Activated T-cell treated with anti-CD3 and anti-CD28 coated beads for 48 hours (primary cell): ENCODE measurements around the gene TMEM44.
"Not testable (repeated sequence)": the region's sequence is repeated elsewhere in the genome, so short reads cannot be mapped to it uniquely, and the experiment has no call there.

Experiments used
- DNase-seq: peaks from one replicate; pipeline ENCODE4 v3.0.0-alpha.2; 2020; ENCODE audit warnings: low read depth

Gene TMEM44

DNA sequence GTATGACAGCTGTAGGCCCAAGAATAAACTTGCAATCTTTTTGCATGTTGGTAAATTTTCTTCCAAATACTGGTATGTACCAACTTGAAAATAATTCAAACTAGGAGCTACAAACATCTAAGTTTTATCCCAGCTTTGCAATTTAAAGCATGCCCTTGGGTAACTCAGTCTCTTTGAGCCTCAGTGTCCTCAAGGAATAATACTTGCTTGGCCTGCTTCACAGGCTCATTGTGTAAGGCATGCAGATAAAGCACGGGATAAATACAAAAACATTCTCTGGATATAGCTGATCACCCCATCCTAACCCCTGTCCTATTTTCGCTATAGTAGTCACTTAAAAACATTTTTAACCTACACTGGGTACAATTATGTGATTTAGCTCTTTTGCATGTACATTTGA is 9.6 kb upstream of the TMEM44 start:
- DNase-seq = no peak

DNA sequence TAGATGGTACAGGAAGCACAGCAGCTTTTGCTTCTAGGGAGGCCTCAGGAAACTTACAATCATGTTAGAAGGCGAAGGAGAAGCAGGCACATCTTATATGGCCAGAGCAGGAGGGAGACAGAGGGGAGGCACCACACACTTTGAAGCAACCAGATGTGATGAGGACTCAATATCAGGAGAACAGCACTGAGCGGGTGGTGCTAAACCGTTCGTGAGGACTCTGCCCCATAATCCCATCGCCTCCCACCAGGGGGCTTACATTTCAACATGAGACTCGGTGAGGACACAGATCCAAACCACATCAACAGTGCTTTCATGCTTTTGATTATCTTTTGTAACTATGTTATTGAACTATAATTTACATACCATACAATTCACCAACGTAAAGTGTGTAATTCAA is 7.6 kb upstream of the TMEM44 start:
- DNase-seq = peak; percentile 21

DNA sequence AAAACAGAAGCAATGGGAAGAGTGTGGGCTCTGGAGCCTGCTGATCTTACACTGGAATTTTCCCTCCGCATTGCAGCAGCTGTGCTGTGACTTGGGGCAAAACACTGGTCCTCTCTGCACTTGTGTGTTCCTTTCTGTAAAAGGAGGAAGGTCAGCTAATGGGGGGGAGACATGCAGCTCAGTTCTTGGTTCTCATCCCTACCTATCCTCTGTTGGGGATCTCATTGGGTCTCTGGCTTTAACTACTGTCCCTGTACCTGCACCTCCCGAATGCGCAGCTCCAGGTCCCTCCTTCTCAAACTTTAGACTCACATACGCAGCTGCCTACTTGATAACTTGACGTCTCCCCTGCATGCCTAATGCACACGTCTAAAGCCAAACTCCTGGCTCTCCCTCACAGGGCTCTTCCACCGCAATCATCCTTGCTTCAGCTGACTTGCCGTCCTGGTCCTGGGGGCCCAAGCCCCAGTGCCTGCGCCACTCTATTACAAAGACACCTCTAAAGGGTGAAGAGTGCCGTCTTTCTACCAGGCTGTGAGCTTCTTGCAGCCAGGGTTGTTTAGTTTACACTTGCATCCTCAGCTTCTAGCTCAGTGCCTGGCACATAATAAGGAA is 5.9 kb upstream of the TMEM44 start:
- no peak for DNase-seq

DNA sequence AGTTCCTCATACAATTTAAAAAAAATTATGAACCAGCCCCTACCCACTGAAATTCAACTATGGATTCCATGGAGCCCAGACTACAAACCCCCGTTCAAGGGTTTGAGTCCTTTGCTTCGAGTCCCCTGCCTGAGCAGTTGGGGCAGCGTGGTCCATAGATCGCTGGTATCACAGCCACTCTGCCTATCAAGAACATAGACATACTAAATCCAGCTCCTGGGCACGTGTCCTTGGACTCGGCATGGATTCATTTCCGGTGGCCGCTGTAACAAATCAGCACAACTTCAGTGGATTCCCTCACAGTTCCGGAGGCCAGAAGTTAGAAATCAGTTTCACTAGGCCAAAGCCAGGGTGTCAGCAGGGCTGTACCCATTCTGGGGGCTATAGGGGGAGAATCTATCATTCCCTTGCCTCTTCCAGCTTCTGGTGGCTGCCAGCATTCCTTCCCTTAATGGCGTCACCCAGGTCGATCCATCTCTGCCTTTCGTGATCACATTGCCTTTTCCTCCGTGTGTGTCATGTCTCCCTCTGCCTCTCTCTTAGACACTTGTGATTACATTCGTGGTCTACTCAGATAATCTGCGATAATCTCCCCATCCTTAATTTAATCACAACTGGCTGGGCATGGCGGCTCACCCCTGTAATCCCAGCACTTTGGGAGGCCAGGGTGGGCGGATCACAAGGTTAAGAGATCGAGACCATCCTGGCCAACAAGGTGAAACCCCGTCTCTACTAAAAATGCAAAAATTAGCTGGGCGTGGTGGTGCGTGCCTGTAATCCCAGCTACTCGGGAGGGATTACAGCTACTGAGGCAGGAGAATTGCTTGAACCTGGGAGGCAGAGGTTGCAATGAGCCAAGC is 4.6 kb upstream of the TMEM44 start:
- DNase-seq = no peak

DNA sequence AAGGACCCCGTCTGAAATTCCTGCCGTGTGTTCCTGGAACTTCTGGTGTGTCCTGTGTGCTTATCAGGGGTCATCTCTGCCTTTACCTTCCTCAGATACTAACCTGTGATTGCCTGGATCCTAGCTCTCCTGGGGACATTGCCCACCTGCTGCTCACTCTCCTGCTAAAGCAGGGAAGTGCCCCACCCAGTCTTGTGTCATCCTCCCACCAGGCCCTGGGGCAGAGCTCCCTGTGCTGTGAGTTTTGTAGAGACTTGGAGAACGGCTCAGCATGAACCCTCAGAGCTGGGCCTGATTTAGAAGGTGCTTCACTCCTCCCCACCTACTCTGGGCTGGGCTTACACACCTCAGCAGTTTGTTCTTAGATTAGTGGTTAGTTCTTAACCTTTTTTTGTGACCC is 3.8 kb upstream of the TMEM44 start:
- no peak for DNase-seq

DNA sequence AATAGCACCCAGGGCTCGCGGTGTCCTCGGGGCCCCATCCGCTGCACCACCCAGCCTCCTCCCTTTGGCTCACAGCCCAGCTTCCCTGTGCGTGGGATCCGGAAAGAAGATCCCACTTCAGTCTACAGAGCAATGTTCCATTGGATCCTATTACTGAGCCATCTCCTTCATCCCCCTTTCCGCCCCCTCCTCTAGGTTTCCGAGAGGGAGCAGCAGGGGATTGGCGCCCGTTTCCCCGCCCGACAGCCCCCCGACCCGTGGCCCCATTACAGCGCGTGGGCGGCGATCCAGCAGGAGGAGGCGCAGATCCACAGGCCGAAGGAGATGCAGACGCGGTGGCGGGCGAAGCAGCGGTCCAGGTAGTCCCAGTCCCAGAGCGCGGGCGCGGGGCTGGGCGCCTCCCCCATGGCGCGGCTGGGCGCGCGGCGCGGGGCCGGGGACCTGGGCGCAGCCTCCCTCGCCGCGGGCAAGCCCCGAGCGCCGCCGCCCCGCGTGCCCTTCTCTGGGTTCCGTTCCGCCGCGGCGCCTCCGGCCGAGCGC is 340 bp downstream of the TMEM44 start:
- no peak for DNase-seq

DNA sequence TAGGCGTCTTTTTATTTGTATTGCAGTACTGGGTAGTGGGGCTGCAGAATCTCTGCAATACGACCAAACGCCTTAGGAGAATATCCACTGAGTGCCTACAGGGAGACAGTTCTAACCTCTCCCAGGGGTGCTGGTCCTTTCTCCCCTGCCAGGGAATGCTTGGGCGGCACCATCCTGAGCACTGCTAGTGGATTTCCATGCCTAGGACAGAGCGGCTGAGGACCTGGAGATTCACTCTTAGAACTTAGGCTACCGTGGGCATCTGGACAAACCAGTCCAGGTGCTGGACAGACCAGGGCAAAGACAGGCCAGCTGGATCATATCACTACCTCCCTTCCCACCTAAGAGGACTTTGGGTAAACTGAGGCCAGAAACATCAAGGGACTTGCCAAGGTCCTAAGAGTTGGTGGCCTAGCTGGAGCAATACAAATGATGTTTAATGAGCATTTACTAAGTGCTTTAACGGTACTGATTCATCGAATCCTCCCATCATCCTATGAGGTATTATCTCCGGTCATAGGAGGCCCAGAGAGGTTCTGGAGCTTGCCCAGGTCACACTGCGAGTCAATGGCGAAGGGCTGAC is 902 bp downstream of the TMEM44 start:
- DNase-seq = no peak

DNA sequence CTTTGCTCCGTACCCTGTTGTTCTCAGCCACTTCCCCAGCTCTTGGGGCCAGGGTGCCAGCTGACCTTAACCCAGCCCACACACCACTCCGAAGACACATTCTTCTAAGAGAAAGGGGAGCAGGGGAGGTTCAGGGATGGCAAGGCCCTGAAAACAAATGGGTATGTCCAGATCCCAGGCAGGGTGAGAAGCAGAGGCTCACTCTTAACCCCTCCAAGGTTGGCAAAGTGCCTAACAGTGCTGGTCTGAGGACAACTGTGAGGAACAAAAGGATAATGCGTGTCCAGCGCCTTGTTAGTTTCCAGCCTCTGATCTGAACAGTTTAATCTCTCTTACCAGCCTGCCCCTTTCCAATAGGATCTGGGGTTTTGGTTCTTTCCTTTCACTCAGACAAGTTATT is 1.5 kb downstream of the TMEM44 start:
- no peak for DNase-seq

DNA sequence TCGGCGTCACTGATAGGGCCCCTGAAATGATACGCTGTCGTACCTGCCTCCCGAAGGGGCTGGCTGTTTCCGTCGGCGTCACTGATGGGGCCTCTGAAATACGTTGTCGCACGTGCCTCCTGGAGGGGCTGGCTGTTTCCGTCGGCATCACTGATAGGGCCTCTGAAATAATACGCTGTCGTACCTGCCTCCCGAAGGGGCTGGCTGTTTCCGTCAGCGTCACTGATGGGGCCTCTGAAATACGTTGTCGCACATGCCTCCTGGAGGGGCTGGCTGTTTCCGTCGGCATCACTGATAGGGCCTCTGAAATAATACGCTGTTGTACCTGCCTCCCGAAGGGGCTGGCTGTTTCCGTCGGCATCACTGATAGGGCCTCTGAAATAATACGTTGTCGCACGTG is 2.5 kb downstream of the TMEM44 start:
- not testable (repeated sequence) for DNase-seq

DNA sequence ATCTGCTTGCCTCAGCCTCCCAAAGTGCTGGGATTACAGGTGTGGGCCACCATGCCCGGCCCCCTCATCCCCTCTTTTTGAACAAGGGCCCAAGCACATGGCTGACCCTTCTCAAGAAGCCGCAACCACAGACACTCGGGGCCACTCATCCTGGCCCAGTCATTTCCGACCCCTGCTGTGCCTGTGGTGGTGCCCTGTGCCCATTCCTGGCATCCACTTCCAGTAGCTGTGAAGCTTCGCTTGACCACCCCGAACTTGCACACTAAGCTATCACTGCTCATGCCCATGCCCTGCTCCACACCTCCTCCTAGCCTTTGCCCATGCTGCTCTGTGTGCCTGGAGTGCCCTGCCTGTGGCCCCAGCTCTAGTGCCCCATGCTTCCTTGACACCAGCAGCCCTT is 8.3 kb downstream of the TMEM44 start:
- DNase-seq = no peak

DNA sequence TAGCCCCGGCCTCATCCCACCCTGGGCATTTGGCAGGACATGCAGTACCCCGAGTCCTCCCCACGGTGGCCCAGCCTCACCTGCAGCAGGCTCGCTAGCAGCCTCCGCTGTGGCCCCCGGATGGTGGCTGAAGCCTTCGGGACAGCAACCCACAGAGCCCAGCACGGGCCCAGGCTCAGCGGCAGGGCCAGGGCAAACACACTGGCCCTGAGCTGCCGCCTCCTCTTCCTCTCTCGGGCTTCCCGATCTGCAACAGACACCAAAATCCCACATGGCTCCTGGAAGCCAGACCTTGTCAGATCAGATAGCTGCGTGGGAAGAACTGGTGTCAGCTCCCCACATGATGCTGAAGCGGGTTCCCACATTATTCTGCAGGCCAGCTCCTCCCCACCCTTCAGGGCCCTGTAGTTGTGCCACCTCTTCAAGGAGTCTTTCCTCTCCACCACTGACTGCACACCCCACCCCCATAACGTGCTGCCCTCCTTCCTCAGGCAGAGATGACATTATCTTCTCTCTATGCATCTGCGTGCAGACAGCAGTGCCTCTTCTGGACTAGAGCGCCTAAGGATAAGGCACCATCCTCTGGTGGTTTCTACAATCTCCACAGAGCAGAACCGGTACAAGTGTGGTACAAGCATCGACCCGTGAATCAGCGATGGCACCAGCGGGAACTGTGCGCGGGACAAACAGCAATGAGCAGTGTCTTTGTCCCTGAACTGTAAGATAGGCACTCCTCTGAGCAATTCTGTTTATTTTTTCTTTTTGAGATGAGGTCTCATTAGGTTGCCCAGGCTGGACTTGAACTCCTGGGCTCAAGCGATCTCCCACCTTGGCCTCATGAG is 9.5 kb downstream of the TMEM44 start:
- DNase-seq = no peak

DNA sequence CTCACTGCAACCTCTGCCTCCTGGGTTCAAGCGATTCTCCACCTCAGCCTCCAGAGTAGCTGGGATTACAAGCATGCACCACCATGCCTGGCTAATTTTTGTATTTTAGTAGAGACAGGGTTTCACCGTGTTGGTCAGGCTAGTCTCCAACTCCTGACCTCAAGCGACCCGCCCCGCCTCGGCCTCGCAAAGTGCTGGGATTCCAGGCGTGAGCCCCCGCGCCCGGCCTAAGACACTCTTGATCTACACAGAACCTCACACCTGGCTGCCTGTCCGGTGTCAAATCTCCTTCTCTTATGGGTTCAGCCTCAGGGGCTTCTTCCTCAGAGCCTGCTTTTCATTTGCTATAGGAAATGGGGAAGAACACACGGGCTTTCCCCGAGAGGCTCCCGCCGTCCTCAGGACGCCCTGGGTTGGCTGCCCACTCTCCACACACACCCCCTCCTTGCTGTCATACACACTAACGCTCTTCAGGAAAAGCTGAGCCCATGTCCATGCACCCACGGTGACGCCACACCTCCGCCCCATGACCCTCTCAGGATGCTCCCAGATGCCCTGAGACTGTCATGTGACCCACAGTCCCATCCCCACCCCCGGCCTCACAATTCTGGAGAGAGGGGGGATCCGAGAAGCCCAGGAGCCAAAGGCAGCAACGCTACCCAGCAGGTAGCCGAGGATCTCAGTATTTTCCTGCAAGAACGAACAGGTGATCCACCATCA is 10.4 kb downstream of the TMEM44 start:
- no peak for DNase-seq

DNA sequence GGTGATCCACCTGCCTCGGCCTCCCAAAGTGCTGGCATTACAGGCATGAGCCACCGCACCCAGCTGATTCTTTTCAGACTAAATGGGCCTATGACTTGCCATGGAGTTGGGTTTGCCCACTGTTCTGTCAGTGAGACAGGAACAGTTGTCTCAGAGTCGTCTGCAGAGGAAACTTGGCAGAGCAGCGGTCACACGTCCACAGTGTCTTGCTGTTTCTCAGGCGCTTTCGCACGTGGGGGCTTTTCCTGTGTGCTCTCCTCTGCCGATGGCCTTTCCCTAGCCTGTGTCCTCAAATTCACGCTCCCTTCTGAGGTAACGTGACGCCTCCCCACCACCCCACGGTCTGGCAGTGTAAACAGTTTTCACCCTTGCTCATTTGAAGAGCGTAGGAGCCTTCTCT is 11.3 kb downstream of the TMEM44 start:
- DNase-seq = no peak

DNA sequence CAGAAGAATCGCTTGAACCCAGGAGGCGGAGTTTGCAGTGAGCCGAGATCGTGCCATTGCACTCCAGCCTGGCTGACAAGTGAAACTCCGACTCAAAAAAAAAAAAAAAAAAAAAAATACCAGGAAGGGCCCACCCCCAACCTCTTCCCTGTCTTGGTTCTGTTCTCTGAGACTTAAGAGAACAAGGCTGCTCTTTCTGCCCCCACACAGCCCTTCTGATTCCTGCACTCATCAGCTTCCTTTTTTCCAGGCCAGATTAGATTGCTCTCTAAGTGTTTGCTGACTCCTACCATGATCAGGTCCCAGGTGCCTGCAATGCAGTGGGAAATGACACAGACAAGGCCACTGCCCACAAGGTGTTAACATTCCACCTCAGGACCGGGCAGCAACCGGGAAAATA is 13.0 kb downstream of the TMEM44 start:
- DNase-seq = no peak

DNA sequence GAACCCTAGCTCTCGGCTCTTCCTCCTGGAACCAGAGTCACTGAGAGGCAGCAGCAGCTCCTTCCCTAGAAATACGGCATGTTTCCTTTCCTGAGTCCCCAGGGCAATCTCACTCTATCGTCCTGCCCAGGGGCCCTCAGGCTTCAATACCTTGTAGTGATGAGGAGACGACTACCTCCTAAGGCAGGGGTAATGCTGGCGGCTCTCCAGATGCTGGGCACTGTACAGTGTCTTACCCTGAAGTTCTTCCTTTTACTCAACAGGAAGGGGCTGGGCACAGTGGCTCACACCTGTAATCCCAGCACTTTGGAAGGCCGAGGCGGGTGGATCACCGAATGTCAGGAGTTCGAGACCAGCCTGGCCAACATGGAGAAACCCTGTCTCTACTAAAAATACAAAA is 13.5 kb downstream of the TMEM44 start:
- no peak for DNase-seq

DNA sequence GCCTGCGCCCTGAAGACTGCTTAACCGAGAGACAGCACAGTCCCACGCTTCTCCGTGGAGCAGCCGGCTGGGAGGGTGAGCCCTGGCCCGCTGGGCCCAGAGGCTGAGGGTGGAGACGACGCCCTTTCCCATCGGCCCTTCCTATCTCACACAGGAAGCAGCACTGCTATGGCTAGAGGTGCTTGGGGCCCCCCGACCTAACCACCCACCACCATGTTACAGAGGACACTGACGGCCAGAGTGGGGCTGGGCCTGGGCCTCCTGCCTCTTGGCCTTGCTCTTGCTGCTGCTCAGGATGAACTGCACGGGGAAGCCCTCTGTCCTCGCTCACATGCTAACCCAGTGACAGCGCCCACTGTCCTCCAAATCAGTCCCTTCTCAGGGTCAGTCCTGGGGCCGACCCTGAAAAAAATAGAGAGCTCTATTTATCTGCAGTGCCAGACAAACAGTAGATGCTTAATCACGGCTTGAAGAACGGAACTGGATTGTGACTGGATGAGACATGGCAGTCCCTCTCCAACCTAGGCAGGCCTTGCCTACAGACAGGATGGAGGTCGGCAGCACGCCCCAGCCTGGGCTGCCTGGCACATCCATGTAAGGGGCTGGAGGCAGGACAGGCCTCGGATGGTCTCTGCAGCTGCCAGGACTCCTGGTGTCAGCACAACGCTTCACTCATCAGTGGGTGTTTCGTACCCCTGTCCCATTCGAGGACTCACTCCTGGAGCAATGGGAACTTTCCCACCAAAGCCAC is 14.2 kb downstream of the TMEM44 start:
- DNase-seq = no peak

DNA sequence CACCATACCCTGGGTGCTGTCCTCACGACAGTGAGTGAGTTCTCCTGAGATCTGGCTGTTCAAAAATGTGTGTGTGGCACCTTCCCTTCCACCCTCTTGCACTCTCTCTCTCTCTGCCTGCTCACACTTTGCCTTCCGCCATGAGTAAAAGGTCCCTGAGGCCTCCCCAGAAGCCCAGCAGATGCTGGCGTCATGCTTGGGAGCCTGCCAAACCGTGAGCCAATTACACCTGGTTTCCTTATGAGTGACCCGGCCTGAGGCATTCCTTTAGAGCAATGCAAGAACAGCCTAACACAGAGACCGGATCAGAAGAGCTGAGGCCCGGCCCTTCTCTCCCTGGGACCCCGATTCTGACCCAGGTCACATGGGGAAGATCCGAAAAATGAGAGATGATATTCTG is 15.4 kb downstream of the TMEM44 start:
- DNase-seq = no peak

DNA sequence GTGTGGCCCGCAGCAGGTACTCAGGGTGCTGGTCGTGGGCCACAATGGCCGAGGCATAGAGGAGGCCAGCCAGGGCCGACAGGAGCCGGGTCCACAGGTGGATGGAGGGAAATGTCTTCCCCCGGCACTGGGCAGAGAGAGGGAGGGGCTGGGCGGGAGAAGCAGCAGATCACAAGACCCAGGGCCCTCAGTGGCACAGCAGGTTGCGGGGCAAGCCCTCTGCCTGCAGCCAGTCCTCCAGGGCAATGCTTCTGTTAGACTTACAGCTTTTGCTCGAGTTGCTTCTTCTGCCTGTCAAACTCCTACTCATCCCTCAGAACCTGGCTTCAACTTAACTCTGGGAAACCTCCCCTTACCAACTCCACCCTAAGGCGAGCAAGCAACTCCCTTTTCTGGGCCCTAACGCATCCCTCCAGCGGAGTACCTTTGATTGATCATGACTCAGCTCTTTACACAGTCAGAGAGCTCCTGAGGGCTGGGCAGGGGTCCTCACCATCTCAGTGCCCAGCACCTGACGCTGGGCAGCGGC is 16.0 kb downstream of the TMEM44 start:
- DNase-seq = no peak

DNA sequence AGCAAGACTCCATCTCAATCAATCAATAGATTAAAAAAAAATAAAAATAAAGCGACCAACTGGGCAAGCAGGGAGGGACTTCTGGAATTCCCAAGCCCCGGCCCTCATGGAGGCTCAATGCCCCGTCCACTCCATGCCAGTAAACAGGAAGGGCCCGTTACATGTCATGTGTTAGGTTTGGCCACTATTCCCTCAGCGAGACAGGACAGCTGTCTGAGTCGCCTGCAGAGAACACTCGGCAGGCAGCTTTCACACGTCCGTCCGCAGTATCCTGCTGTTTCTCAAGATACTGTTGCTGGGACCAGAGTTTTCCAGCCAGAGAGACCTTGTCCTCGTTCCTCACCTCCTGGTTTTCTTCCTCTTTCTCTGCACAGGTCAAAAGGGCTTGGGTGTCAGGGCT is 18.0 kb downstream of the TMEM44 start:
- DNase-seq = no peak

DNA sequence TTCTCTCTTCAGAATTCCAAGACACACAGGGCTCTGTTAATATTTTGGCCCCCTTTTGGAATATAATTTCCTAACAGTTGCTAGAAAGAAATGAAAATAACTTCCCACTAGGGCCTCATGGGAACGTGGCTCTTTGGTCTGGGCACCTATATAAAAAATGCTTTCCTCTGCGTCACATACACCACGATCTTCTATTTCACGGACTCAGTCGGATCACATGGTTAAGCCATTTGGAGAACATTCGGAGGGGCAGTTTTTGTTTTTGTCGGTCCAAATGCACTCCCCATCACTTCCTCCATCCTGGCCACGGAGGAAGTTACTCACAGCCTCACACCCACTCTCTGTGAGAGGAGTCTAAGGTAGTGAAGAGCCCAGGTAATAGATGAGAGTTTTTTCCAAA is 21.0 kb downstream of the TMEM44 start:
- DNase-seq = no peak

DNA sequence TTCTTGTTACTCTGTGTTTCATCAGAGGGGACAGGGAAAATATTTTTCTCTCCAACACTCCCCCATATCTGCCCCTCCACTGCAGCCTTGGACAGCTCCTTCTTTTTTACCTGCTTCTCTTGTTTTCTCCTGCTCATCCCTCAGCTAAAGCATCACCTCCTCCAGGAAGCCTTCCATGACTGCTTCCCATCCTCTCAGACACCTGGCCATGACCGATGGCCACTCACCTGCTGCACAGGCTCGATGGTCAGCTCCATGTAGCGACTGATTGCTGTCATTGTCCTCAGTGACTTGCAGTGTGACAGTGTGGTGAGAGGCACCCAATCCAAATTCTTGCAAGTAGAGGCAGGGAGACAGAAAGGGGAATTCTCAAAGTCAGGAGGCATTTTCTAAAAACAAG is 22.5 kb downstream of the TMEM44 start:
- DNase-seq = no peak
